Measurements from ENCODE around the gene CCDC186. TPM values are rescaled to one million over a fixed set of nuclear protein-coding genes. Genes with fewer than 3 reads are reported as not detected.

Gene CCDC186
- total and polyA plus RNA-seq, 2 of the 4 experiments (the other 2 are of a cell fraction), result 3.0 to 6.1 TPM

GRCh38 chr10:114102256-114102655 is 71.7 kb downstream of the CCDC186 start:
- CTCF ChIA-PET, result interaction anchor here (0.6 to 2.0 kb wide), 4 partner anchors 21 to 393 kb away, joined by 3 to 7 read pairs (median 5); no protein-coding TSS in a partner anchor
- H2AK5ac ChIP-seq (ENCODE audit: low read depth, low read length), result no peak overlapping the region
- DNase-seq, result peak; percentile 8
- H3K23ac ChIP-seq (ENCODE audit: low read depth, low read length), result no peak overlapping the region
- H3K9me1 ChIP-seq (ENCODE audit: insufficient read depth, low read length), result no peaks in the 10 kb centered on the region
- no peak overlapping the region for H2AK9ac ChIP-seq (replicated peaks; ENCODE audit: low read depth, low read length, poor library complexity)
- H3K18ac ChIP-seq (ENCODE audit: low read depth, low read length), result no peak overlapping the region
- H2BK5ac ChIP-seq (ENCODE audit: low read depth, low read length, poor library complexity, severe bottlenecking), result no peak overlapping the region
- H3K27me3 ChIP-seq (ENCODE audit: control insufficient read depth, insufficient read depth, low read length), result peaks cover 28% of the 10 kb centered on the region
- H3K56ac ChIP-seq (ENCODE audit: extremely low read depth, insufficient read depth, low read length), result no peak overlapping the region
- H3K4me2 ChIP-seq (ENCODE audit: low read depth, low read length), result no peak overlapping the region
- H4K8ac ChIP-seq (ENCODE audit: low read depth in 2 of 2, low read length in 2 of 2), result no peak overlapping the region
- H2BK15ac ChIP-seq (ENCODE audit: low read depth, low read length), result no peak overlapping the region
- no peaks in the 10 kb centered on the region for H3K36me3 ChIP-seq (ENCODE audit: control insufficient read depth, insufficient read depth, low read length)
- H3K14ac ChIP-seq (replicated peaks; ENCODE audit: low read depth, low read length), result no peak overlapping the region
- BruUV-seq (replicated peaks), result no TSS peak
- in situ Hi-C loops (cut with MboI; ENCODE audit: low sequenced_read_pairs), result loop anchor here (5.0 kb wide), 2 partner anchors 305 to 395 kb away; no protein-coding TSS in a partner anchor
- WGBS, 2 experiments (ENCODE audit: extremely low coverage in 2 of 2, insufficient read length in 1 of 2), result no CpG with 5 or more reads among the region's 2 CpGs
- H2BK20ac ChIP-seq (ENCODE audit: low read depth, low read length), result no peak overlapping the region
- no peaks in the 10 kb centered on the region for H4K20me1 ChIP-seq (ENCODE audit: insufficient read depth, low read length)
- no peaks in the 10 kb centered on the region for H3K9me3 ChIP-seq (ENCODE audit: control insufficient read depth, insufficient read depth, low read length)
- dilution Hi-C loops (cut with HindIII; ENCODE audit: low sequenced_read_pairs, unreplicated experiment), result no loop called here
- H2AFZ ChIP-seq (replicated peaks; ENCODE audit: low read length, poor library complexity), result no peak overlapping the region
- no peak overlapping the region for H2BK120ac ChIP-seq (ENCODE audit: low read depth, low read length)
- no peak for TF ChIP-seq POLR2A (IDR thresholded peaks at IDR 0.05; ENCODE audit: low read depth, low read length)
- no peak for TF ChIP-seq NFE2L2 (IDR thresholded peaks at IDR 0.05; ENCODE audit: low read depth, low read length)
- TF ChIP-seq BHLHE40 (IDR thresholded peaks at IDR 0.05; ENCODE audit: low read depth, low read length), result no peak
- no peak for TF ChIP-seq CHD1 (IDR thresholded peaks at IDR 0.05; ENCODE audit: low read depth, low read length)
- no peak overlapping the region for H3K4ac ChIP-seq (ENCODE audit: low read depth, low read length)
- no peak overlapping the region for H3K4me3 ChIP-seq (ENCODE audit: insufficient read depth, low read depth, low read length)
- no peak overlapping the region for H3K9ac ChIP-seq (ENCODE audit: low read depth, low read length)
- no peak overlapping the region for H4K91ac ChIP-seq (ENCODE audit: insufficient read depth, low read depth, low read length)
- H3K27ac ChIP-seq (ENCODE audit: insufficient read depth, low read length), result no peak overlapping the region
- POLR2A ChIA-PET (ENCODE audit: unreplicated experiment), result interaction anchor here (0.5 kb wide), 1 partner anchor 304 kb away, joined by 3 read pairs; no protein-coding TSS in a partner anchor
- no peaks in the 10 kb centered on the region for H3K4me1 ChIP-seq (ENCODE audit: control insufficient read depth, insufficient read depth, low read length)
- H4K5ac ChIP-seq (ENCODE audit: low read depth, low read length), result no peak overlapping the region
- ATAC-seq (ENCODE audit: low read depth), result no peak
- H3K79me1 ChIP-seq (ENCODE audit: low read depth in 1 of 2, low read length in 2 of 2), result no peaks in the 10 kb centered on the region
- intact Hi-C loops (cut with micrococcal nuclease), result no loop called here
